RWPE1 (cell line): Measurements from ENCODE around the gene CHMP2B.

Source experiments
- CTCF ChIA-PET: fragments of 350-600 bp; sonication (Branson Sonifier 250); formaldehyde crosslinking; extraction: SDS; loops from one replicate; lab custom pipeline; 2021; lab: Yijun Ruan, JAX
- POLR2A ChIA-PET: fragments of 400-600 bp; formaldehyde crosslinking; extraction: SDS; loops from one replicate; lab custom pipeline; 2020; ENCODE audit warnings: antibody characterized with exemption; ENCODE audit not compliant: low non-redundant PET; lab: Yijun Ruan, JAX
- DNase-seq: peaks from one replicate; pipeline ENCODE4 v3.0.0; 2012; ENCODE audit warnings: low spot score
- H3K27ac ChIP-seq: fragments of 450-650 bp; 2 replicates; pipeline ENCODE4 v1.5.1; 2017
- CTCF ChIP-seq: fragments of 450-650 bp; conservative IDR thresholded peaks from 2 replicates; pipeline ENCODE4 v1.5.1; 2017; ENCODE audit warnings: low read depth, mild to moderate bottlenecking

Gene CHMP2B

DNA sequence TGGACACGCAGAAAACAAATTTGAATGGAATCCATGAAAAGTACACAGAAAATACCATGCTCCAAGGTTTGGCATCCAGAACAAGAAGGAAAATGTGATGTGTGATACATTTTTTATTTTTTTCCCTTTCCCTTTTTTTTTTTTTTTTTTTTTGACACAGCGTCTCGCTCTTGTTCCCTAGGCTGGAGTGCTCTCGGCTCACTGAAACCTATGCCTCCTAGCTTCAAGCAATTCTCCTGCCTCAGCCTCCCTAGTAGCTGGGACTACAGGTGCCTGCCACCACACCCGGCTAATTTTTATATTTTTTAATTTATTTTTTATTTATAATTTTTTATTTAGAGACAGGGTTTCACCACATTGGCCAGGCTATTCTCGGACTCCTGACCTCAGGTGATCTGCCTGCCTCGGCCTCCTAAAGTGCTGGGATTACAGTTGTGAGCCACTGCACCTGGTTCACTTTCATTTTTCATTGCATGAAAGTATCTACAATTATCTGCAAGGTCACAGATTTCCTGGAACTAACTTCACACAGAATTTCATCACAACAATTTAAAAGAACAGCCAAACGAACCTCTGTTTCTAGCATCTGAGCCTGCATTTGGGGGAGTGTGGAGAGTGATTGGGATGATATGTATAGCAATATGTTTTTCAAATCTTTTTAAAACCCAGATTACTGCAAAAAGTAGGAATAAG, 41.0 kb downstream of the CHMP2B start:
- no peak for TF ChIP-seq CTCF
- H3K27ac ChIP-seq = no peak overlapping the region
- DNase-seq = no peak
- ChIA-PET POLR2A (no interaction called here), CTCF (no interaction called here)

DNA sequence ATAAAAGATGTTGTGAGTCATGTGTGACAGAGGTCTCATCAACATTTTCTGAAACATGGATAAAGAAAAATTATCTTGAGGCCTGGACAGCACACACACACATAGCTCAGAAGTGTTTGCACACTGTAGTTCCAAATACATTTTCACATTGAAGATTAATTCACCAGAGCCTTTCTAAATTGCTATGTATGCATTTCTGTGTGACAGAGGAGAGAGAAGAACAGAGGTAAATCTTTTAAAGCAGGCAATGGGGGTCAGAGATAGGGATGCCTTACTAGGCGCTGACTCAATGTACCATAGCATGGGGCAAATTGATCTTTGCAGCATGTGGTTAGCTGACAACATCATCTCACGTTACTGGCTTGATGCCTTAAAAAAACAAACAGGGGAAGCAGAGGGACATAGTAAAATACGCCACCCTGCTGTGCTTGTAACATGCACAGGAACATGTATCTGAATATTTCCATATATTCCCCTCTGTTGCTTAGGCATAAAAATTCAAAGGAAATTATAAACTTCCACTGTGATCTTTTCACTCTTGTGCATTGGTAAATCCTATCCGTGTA, 41.6 kb downstream of the CHMP2B start:
- no peak for DNase-seq
- POLR2A ChIA-PET = no interaction called here
- TF ChIP-seq CTCF = no peak
- CTCF ChIA-PET = no interaction called here
- no peak overlapping the region for H3K27ac ChIP-seq

GRCh38 chr3:87269723-87270122, 42.6 kb downstream of the CHMP2B start:
- CTCF ChIA-PET = interaction anchor here (0.7 kb wide), 1 partner anchor 19 kb away, joined by 3 read pairs; no protein-coding TSS in a partner anchor
- no peak overlapping the region for H3K27ac ChIP-seq
- TF ChIP-seq CTCF = no peak
- no peak for DNase-seq
- POLR2A ChIA-PET = no interaction called here

- ChIA-PET POLR2A (no interaction called here), CTCF (no interaction called here)
- no peak for TF ChIP-seq CTCF
- no peak overlapping the region for H3K27ac ChIP-seq
- no peak for DNase-seq
Observed at GRCh38 chr3:87270908-87271700, 44.0 kb downstream of the CHMP2B start.

DNA sequence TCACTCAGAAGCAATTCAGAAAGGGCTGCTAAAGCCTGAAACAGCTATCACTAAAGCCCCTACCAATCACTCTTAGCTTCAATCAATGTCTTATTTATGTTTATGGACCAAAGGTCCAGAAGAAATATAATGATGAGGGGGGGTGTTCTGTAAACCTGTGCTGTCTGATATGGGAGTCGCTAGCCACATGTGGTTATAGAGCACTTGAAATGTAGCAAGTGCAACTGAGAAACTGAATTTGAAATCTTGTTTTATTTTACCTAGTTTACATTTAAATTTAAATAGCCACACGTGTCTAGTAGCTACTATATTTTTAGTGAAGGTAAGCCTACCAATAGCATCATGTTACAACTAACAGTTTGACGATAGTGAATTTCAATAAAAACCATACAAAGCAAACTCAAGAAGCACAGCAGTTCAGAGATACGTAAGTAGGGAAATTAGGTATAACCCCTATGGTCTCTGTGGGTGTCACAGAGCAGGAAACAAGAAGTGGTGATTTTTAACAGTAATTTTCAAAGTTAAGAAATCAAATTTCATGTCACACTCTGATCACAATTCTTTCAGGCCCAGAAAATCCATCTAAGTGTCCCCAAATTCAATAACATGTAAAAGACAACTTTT, 45.7 kb downstream of the CHMP2B start:
- H3K27ac ChIP-seq = no peak overlapping the region
- POLR2A ChIA-PET = no interaction called here

More for the DNA sequence above, 45.7 kb downstream of the CHMP2B start:
- no peak for DNase-seq
- TF ChIP-seq CTCF = no peak
- CTCF ChIA-PET = no interaction called here
